ENCODE measurements around the gene TCF12.

The TCF12 gene

GRCh38 chr15:57227899-57228298 is 309.5 kb downstream of the TCF12 start:
- TF ChIP-seq CTCF (IDR thresholded peaks at IDR 0.05), result no peak
- intact Hi-C loops (cut with DNase I; ENCODE audit: low total_unique reads), result no loop called here
- no peak overlapping the region for H3K4me3 ChIP-seq
- DNase-seq, result no peak
- H3K4me1 ChIP-seq, result peaks cover 0 to 11% (median 4%) of the 10 kb centered on the region in 4 donors
- peaks cover 0 to 7% (median 6%) of the 10 kb centered on the region in 3 donors for H3K36me3 ChIP-seq
- no peak overlapping the region for H3K27ac ChIP-seq
- H3K27me3 ChIP-seq, result no peaks in the 10 kb centered on the region
- no peaks in the 10 kb centered on the region for H3K9me3 ChIP-seq

- H3K27ac ChIP-seq, result no peak overlapping the region
- peaks cover 0 to 11% (median 4%) of the 10 kb centered on the region in 4 donors for H3K4me1 ChIP-seq
- H3K4me3 ChIP-seq, result no peak overlapping the region
- no peak for DNase-seq
- no peaks in the 10 kb centered on the region for H3K9me3 ChIP-seq
- TF ChIP-seq CTCF (IDR thresholded peaks at IDR 0.05), result no peak
- peaks cover 4 to 11% (median 7%) of the 10 kb centered on the region in 3 donors for H3K36me3 ChIP-seq
- intact Hi-C loops (cut with DNase I; ENCODE audit: low total_unique reads), result no loop called here
- no peaks in the 10 kb centered on the region for H3K27me3 ChIP-seq
These were observed 310.0 kb downstream of the TCF12 start for GRCh38 chr15:57228395-57228794.

GRCh38 chr15:57229051-57229450 is 310.6 kb downstream of the TCF12 start:
- intact Hi-C loops (cut with DNase I; ENCODE audit: low total_unique reads), result no loop called here
- TF ChIP-seq CTCF (IDR thresholded peaks at IDR 0.05), result no peak
- H3K9me3 ChIP-seq, result no peaks in the 10 kb centered on the region

GRCh38 chr15:57231559-57231958 is 313.1 kb downstream of the TCF12 start:
- H3K27me3 ChIP-seq, result no peaks in the 10 kb centered on the region
- no peak for TF ChIP-seq CTCF (IDR thresholded peaks at IDR 0.05)
- H3K9me3 ChIP-seq, result no peaks in the 10 kb centered on the region
- intact Hi-C loops (cut with DNase I; ENCODE audit: low total_unique reads), result no loop called here
- no peaks in the 10 kb centered on the region for H3K4me1 ChIP-seq
- no peak overlapping the region for H3K4me3 ChIP-seq
- H3K27ac ChIP-seq, result no peak overlapping the region
- DNase-seq, result no peak
- peaks cover 14 to 37% (median 24%) of the 10 kb centered on the region in 3 donors for H3K36me3 ChIP-seq

More at GRCh38 chr15:57229051-57229450, 310.6 kb downstream of the TCF12 start:
- DNase-seq, result no peak
- no peak overlapping the region for H3K4me3 ChIP-seq
- H3K27ac ChIP-seq, result no peak overlapping the region
- H3K36me3 ChIP-seq, result peaks cover 10 to 17% (median 11%) of the 10 kb centered on the region in 3 donors
- no peaks in the 10 kb centered on the region for H3K27me3 ChIP-seq
- H3K4me1 ChIP-seq, result peaks cover 0 to 7% (median 3%) of the 10 kb centered on the region in 4 donors

GRCh38 chr15:57234156-57234555 is 315.7 kb downstream of the TCF12 start:
- Histone ChIP-seq H3K27ac (no peak overlapping the region), H3K4me1 (no peaks in the 10 kb centered on the region), H3K4me3 (no peak overlapping the region), H3K36me3 (peaks cover 14 to 37% (median 26%) of the 10 kb centered on the region in 3 donors), H3K27me3 (no peaks in the 10 kb centered on the region), H3K9me3 (no peaks in the 10 kb centered on the region)
- intact Hi-C loops (cut with DNase I; ENCODE audit: low total_unique reads), result no loop called here
- no peak for DNase-seq
- no peak for TF ChIP-seq CTCF (IDR thresholded peaks at IDR 0.05)

- Histone ChIP-seq H3K4me1 (no peaks in the 10 kb centered on the region), H3K4me3 (no peak overlapping the region), H3K27me3 (no peaks in the 10 kb centered on the region), H3K36me3 (peaks cover 14 to 37% (median 31%) of the 10 kb centered on the region in 3 donors), H3K9me3 (no peaks in the 10 kb centered on the region), H3K27ac (no peak overlapping the region)
- TF ChIP-seq CTCF (IDR thresholded peaks at IDR 0.05), result no peak
- intact Hi-C loops (cut with DNase I; ENCODE audit: low total_unique reads), result no loop called here
- DNase-seq, result no peak
These were observed 316.7 kb downstream of the TCF12 start for GRCh38 chr15:57235186-57235585.
